A172 (cell line): ENCODE measurements around the gene SMARCB1. TPM values are rescaled to one million over a fixed set of nuclear protein-coding genes. Genes with fewer than 3 reads are reported as not detected.
A peak's percentile ranks its signal among the peaks of the same experiment; 100 is the strongest.
"Not testable (repeated sequence)": the region's sequence is repeated elsewhere in the genome, so short reads cannot be mapped to it uniquely, and the experiment has no call there.

ENCODE experiments used
- DNase-seq: peaks from one replicate; pipeline ENCODE4 v3.0.0-alpha.2; 2015; ENCODE audit warnings: low spot score
- total RNA-seq: library from RNA; depleted of rRNA; stranded (reverse); fragments of >200 nt; shearing (Covaris generic); gene quantifications from 2 replicates; pipeline ENCODE4 v1.2.3, GENCODE V29; 2014

Gene SMARCB1
- total RNA-seq, 1 experiment from 2014 or later: 168 TPM

- no peak for DNase-seq
Measured at GRCh38 chr22:23846081-23846469, 59.3 kb downstream of the SMARCB1 start.

- no peak for DNase-seq
Measured at GRCh38 chr22:23847310-23847920, 60.6 kb downstream of the SMARCB1 start.

GRCh38 chr22:23847991-23848864, 61.5 kb downstream of the SMARCB1 start:
- DNase-seq: no peak

- DNase-seq: peak; percentile 40
Measured at GRCh38 chr22:23849009-23850006, 62.5 kb downstream of the SMARCB1 start.

- DNase-seq: no peak
Measured at GRCh38 chr22:23850136-23850611, 63.4 kb downstream of the SMARCB1 start.

GRCh38 chr22:23856721-23857605, 70.2 kb downstream of the SMARCB1 start:
- no peak for DNase-seq

- peak; percentile 78 for DNase-seq
Measured at GRCh38 chr22:23857606-23858483, 71.1 kb downstream of the SMARCB1 start, which contains the start of gene SLC2A11. Gene SLC2A11 (plus strand): TSS chr22:23857875. CDS start chr22:23858000, 125 bp downstream.

- DNase-seq: no peak
Measured at GRCh38 chr22:23858484-23858815, 71.7 kb downstream of the SMARCB1 start.

- DNase-seq: no peak
Measured at GRCh38 chr22:23859201-23859600, 72.4 kb downstream of the SMARCB1 start.

GRCh38 chr22:23860187-23860586, 73.4 kb downstream of the SMARCB1 start:
- DNase-seq: not testable (repeated sequence)

GRCh38 chr22:23862103-23862502, 75.3 kb downstream of the SMARCB1 start:
- DNase-seq: no peak

- DNase-seq: not testable (repeated sequence)
Measured at GRCh38 chr22:23864499-23865154, 77.9 kb downstream of the SMARCB1 start.

GRCh38 chr22:23868580-23868979, 81.8 kb downstream of the SMARCB1 start:
- DNase-seq: no peak

GRCh38 chr22:23874871-23875270, 88.1 kb downstream of the SMARCB1 start:
- DNase-seq: no peak

- DNase-seq: no peak
Measured at GRCh38 chr22:23875801-23876200, 89.0 kb downstream of the SMARCB1 start.

- no peak for DNase-seq
Measured at GRCh38 chr22:23877566-23877965, 90.8 kb downstream of the SMARCB1 start.

GRCh38 chr22:23878219-23878618, 91.5 kb downstream of the SMARCB1 start:
- no peak for DNase-seq

GRCh38 chr22:23882370-23882769, 95.6 kb downstream of the SMARCB1 start:
- DNase-seq: no peak

GRCh38 chr22:23883658-23884057, 96.9 kb downstream of the SMARCB1 start:
- DNase-seq: no peak
